GM15510 (cell line): ENCODE results near the gene AP1S1.

Experiments
- POLR2A ChIP-seq: IDR thresholded peaks from 3 replicates; pipeline ENCODE4 v1.6.1; 2011; ENCODE audit warnings: borderline replicate concordance; ENCODE audit not compliant: insufficient read length; ENCODE audit errors: extremely low read depth

AP1S1 gene

GRCh38 chr7:101172854-101173751, 18.8 kb downstream of the AP1S1 start:
- no peak for TF ChIP-seq POLR2A

- TF ChIP-seq POLR2A = no peak
Measured at GRCh38 chr7:101173752-101174244, 19.5 kb downstream of the AP1S1 start.

- TF ChIP-seq POLR2A = no peak
Measured at GRCh38 chr7:101174322-101174854, 20.1 kb downstream of the AP1S1 start.

- TF ChIP-seq POLR2A = no peak
Measured at GRCh38 chr7:101175664-101176063, 21.4 kb downstream of the AP1S1 start.

- TF ChIP-seq POLR2A = no peak
Measured at GRCh38 chr7:101177644-101178043, 23.4 kb downstream of the AP1S1 start.

GRCh38 chr7:101179117-101179516, 24.8 kb downstream of the AP1S1 start:
- TF ChIP-seq POLR2A = no peak

- no peak for TF ChIP-seq POLR2A
Measured at GRCh38 chr7:101179713-101180112, 25.4 kb downstream of the AP1S1 start.

- TF ChIP-seq POLR2A = no peak
Measured at GRCh38 chr7:101180130-101180755, 26.0 kb downstream of the AP1S1 start, which contains the start of gene NAT16. NAT16 (minus strand) TSS chr7:101180293; CDS start chr7:101174807, 5,486 bp downstream.

- no peak for TF ChIP-seq POLR2A
Measured at GRCh38 chr7:101185258-101185839, 31.1 kb downstream of the AP1S1 start.

GRCh38 chr7:101186194-101186593, 31.9 kb downstream of the AP1S1 start:
- no peak for TF ChIP-seq POLR2A

- TF ChIP-seq POLR2A = no peak
Measured at GRCh38 chr7:101186844-101187428, 32.7 kb downstream of the AP1S1 start.

- TF ChIP-seq POLR2A = no peak
Measured at GRCh38 chr7:101189109-101189508, 34.8 kb downstream of the AP1S1 start.

- no peak for TF ChIP-seq POLR2A
Measured at GRCh38 chr7:101195884-101196283, 41.6 kb downstream of the AP1S1 start.

- no peak for TF ChIP-seq POLR2A
Measured at GRCh38 chr7:101197991-101198390, 43.7 kb downstream of the AP1S1 start.

GRCh38 chr7:101198476-101198875, 44.2 kb downstream of the AP1S1 start:
- TF ChIP-seq POLR2A = no peak
